ENCODE measurements around the gene ASCC3.

DNA sequence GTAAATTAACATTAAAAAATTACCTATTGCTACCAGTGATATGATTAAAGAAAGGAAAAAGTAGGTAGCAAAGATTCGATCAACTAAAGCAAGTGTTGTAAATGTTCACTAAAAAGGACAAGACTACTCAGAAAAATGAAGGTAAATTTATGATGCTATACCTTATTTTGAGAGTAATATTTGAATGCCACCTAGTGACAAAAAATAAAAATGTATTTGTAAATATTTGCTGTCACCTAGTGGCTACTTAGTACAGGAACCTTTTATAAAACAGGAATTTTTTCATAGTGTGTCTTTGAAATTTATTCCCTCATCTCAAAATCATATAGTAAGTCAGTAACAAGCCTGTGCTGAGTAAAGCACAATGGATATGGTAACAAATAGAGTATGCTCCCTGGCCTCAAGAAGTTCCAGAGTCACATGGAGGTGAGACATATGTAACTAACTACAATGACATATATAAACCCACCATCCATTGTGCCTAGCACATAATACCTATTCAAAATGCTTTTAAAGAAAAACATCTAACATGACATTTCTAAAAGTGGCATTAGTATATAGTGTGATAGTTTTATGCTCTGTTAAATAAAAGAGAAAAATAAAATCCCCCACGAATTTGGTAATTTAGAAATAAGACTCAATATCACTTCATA is 223.3 kb downstream of the ASCC3 start:
- TF ChIP-seq EZH2phosphoT487 (IDR thresholded peaks at IDR 0.05; ENCODE audit: insufficient read depth, low read depth) (no peak), EZH2 (IDR thresholded peaks at IDR 0.05; ENCODE audit: insufficient read depth, poor library complexity, severe bottlenecking) (no peak)

Measured in GM23248 (cell line).